ENCODE data around the gene FUOM.
A peak's percentile ranks its signal among the peaks of the same experiment; 100 is the strongest.

FUOM gene

DNA sequence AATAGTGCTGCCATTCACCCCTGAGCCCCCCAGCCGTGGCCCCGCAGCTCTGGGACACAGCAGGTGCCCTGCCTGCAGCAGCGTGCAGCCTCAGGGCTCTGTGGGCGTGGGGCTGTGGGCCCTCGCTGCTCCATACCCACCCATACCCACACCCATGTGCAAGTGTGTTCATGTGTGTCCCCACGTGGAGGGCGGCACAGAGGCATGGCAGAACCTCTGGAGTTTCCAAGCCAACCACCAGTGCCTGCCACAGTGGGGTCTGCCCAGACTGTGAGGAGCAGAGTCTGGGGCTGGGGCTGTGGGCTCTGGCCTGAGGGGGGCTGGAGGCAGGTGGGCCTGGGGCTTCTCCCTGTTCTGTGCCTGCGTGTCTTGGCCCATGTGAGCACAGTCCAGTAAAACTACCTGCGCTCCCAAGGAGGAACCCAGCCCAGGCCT lies 8.2 kb downstream of the FUOM start:
- DNase-seq, result no peak

DNA sequence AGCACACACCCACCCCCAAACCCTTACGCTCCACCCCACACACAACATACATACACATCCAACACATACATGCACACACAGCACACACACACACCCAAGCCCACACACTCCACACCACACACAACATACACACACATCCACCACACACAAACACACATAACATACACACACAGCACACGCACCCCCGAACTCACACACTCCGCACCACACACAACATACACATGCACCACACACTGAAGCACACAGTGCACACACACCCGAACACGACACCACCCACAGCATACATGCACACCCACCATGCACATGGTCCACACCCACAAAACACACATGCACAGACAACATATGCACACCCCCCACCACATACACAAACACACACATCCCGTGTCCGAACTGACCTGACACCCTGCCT lies 8.7 kb downstream of the FUOM start:
- no peak for DNase-seq

DNA sequence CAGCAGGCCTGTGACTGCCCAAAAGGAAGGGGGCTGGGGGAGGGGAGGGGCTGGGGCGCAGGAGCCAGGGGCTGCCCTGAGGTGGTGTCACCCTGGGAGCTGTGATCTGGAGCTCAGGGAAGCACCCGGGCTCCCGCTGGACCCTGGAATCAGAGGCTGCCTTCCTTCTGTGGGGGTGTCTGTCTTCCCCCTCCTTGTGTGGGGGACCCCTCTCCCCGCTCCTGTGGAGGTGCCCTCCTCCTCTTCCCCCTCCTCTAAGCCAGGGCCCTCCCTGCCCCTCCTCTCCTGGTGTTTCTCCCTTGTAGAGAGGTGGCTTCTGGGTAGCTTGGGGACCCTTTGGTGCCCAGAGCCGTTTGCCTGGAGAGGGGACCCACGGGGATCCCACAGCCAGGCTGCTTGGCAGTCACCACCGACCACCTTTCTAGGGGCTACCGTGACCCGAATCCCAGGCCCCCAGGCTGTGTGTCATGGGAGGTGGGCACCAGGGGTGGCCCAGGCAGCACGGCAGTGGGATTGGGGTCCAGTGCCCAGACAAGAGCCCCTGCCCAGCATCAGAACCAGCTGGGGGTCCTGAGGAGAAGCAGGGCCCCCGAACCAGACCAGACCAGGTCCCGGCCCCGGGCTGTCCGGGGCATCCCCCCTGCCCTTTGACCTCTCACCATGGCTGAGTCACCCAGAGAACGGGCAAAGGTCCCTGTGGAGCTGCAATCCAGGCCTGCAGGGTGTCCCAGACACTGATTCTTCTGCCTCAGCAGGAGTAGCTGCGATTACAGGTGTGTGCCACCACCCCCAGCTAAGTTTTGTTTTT lies 9.9 kb downstream of the FUOM start:
- no peak for DNase-seq

DNA sequence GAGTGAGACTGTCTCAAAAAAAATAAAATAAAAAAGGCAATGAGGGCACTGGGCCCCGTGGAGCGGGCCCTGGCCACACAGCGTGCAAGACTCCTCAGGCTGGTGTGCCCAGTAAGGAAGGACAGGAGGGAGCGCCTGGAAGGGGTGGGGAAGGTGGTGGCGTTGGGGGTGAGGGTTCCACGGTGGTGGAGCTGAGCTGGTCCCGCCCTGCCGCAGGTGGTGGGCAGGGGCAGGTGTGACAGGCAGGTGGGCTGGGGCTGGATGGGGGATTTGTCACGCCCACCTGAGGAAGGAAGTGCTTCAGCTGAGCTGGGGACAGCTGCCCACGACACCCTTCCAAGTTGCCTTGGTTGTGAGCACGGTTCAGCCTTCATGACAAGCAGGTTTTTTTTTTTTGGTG lies 11.4 kb downstream of the FUOM start:
- no peak for DNase-seq

DNA sequence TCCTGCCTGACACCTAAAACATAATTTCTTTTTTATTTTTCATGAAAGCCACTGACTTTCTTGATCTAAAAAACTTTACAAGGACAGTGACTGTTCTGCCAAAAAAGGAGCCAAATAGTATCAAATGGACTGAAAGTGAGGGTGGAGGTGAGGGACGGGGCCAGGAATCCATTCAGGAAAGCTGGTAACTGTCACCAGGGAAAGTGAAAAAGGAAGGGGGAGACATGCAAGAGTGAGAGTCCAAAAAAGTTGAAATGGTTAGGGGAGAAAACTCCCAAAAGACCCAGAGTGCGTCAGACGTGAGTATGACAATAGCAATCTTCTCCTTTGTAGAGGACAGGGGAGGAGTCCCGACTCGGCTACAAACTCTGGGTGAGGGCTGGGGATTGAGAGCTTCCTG lies 13.6 kb downstream of the FUOM start:
- no peak for DNase-seq

DNA sequence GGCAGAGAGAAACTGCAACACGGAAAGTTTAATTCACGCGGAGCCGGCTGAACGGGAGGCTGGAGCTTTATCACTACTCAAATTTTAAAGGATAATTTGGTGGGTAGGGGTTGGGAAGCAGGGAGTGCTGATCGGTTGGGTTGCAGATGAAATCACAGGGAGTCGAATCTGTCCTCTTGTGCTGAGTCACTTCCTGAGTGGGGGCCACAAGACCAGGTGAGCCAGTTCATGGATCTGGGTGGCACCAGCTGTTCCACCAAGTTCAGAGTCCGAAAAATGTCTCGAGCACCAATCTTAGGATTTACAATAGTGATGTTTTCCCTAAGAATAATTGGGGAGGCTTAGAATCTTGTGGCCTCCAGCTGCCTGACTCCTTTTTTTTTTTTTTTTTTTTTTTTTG lies 14.3 kb downstream of the FUOM start:
- DNase-seq, result no peak

DNA sequence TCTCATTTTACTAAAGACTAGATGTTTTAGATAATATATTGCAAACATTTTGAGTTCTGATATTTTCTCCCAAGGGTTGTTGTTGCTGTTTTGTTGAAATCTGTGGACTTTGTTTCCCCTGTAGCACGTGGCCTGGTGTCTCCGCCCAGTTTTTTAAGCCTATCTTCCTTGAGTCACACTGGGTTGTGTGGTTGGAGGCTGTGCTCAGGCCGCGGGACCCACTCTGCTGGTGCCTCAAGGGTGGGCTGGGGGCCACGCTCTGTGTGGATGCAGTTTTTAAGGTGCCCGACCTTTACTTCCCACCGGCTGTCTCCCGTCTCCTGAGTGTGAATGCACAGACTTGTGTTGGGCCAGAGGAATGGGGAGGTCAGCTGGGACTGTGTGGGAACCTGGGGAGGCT lies 14.9 kb downstream of the FUOM start:
- no peak for DNase-seq

DNA sequence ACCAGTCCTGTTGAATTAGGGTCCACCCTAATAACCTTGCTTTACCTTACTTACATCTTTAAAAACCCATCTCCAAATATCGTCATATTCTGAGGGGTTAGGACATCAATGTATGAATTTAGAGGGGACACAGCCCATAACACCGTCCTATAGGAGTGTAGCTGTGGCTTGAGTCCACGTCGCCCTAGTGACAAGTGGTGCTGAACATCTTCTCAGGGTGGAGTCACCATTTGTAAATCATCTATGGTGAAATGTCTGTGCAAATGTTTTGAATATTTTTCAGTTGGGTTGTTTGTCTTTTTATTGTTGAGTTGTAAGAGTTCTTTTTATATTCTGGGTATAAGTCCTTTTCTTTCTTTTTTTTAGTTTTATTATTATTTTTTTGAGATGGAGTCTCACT lies 15.8 kb downstream of the FUOM start:
- no peak for DNase-seq

DNA sequence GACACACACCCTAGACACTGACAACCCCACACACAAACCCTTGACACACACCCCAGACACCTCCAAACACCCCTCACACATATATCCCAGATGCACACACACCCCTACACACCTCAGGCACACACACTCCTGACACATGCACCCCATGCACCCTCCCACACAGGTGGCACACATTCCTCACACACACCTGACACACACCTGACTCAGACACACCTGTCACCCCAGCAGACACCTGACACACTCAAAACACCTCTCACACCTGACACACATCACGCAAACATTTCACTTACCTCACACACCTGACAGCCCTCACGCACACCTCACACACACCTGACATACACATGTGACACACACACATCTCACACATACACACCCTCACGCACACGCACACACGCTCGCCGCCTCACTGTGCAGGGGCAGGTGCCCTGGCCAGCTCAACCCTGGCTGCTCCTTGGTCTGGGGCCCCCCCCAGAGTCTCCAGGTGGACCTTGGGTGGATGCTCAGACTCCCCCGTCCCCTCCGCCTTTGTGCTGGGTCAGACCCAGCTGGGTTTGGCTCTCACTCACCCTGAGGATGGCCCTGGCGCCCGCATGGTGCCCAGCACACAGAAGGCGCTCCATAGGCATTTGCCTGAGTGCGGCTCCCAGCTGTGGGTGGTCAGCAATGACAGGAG lies 18.0 kb downstream of the FUOM start:
- no peak for DNase-seq

DNA sequence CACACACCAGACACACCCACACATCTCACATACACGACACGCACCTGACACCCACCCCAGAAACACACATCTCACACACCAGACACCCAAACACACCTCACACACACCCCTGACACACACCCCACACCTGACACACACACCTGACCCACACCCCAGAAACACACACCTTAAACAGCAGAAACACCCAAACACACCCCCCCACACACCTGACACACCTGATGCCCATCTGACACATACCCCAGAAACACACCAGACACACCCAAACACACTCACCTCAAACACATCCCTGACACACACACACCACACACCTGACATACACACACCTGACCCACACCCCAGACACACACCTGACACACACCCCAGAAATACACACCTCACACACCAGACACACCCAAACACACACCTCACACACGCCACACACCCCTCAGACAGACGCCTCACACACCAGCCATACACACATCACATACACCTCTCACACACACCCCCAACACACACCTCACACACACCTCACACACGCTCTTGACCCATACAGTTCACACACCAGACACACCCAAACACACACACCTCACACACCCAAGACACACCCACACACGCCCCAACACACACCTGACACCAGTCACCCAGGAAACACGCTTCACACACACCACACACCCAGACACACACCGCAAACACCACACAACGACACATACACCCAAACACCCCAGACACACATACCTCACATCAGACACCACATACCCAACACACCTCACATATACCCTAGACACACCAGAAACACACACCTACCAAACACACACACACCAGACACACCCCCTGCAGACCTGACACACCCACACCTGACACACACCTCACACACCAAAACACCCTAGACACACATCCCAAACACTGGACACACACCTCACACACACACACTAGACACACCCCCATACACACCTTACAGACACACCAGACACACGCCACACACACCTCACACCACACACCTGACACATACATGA lies 19.4 kb downstream of the FUOM start:
- no peak for DNase-seq

DNA sequence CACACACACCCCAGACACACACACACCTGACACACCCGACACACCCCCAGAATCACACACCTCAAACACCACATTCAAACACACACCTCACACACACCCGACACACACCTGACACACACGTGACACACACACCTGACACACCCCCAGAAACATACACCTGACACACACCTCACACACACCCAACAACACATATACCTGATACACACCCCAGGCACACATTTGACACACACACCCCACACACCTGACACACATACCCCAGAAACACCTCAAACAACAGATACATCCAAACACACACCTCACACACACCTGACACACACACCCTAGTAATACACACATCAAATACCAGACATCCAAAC lies 20.5 kb downstream of the FUOM start:
- DNase-seq, result no peak

DNA sequence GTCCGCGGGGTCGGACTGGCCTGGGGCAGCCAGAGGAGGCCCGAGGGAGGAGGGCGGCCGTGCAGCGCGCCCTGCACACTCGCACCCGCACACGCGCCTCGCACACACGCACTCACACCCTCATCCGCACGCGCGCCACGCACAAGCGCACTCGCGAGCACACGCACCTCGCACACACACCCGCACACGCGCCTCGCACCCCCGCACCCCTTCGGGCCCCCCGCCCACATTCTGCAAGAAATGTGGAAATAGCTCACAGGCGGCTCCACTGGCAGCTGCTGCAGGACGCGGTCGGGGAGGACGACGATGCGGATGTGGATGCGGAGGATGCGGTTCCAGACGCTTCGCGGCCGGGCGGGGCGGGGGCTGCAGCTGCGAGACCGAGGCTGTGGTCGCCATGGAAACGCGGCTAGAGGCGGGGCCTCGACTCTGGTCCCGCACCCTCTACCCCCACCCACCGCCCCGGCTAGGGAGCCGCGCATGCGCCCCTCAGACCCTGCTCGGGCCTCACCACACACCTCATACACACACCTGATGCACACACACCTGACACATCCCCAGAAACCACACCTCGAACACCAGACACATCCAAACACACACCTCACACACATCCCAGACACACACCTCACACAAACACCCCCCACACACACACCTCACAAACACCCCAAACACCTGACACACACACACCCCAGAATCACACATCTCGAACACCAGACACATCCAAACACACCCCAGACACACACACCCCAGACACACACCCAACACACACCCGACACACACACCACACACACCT lies 21.0 kb downstream of the FUOM start, which contains the start of gene CALY:
Gene CALY, minus strand, starts transcription at position 320 of the 793 bp plus-strand sequence. CDS start 7,907 bp downstream, outside the sequence.
- no peak for DNase-seq

DNA sequence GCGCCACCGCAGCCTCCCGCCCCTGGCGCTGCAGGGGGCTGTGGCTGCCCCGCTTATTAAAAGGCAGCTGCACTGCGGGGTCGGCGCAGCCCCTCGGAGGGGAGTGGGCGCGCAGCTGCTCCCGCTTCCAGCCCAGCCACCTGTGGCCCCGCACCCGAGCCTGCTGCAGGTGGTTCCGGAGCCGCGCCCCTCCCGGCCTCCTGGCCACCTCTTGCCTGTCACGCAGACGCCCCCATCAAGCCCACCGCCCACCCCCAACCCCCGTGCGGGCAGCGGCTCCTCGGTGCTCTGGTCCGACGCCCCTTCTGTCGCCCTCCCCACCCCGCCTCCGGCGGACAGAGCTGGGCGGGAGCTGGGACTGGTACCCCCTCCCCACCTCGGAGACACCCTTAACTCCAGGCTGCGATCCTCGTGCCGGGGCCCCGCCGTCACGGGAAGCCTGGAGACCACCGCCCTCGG lies 21.7 kb downstream of the FUOM start:
- DNase-seq, result no peak

DNA sequence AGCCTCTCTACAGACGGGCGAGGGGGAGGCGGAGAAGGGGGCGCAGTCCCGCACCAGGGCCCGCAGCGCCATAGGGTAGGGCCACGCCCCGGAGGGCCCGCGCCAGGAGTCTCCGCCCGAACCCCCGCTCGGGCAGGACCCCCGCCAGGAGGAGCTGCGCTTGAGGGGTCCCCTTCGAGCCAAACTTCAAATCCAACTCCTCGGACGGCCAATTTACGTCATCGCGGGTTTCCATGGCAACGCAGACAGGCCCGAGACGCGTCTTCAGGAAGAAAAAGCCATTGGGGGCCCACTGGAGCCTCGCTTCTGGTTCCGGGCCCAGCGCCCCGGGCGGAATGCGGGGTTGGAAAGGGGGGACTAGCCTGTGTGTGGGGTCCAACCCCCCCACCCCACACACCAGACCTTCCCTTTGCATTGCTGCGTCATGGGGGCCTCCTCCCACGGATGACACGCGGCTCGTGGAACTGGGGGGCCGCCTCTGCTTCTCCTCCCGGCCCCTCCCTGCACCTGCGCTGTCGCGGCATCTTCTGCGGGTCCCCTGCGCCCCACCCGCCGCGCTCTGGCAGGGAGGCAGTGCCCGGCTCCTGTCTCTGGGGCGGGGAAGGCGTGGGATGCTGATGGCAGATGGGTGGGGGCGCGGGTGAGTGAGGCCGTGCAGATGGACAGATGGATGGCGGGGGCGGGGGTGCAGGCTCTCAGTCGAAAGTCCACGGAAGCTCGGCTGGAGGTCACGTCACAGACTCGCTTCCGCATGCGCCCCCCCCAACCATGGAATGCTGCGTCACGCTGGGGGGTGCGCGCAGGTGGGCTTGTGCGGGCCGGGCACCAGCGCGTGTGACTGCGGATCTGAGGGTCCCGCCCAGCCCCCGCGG lies 22.3 kb downstream of the FUOM start:
- DNase-seq, result no peak

DNA sequence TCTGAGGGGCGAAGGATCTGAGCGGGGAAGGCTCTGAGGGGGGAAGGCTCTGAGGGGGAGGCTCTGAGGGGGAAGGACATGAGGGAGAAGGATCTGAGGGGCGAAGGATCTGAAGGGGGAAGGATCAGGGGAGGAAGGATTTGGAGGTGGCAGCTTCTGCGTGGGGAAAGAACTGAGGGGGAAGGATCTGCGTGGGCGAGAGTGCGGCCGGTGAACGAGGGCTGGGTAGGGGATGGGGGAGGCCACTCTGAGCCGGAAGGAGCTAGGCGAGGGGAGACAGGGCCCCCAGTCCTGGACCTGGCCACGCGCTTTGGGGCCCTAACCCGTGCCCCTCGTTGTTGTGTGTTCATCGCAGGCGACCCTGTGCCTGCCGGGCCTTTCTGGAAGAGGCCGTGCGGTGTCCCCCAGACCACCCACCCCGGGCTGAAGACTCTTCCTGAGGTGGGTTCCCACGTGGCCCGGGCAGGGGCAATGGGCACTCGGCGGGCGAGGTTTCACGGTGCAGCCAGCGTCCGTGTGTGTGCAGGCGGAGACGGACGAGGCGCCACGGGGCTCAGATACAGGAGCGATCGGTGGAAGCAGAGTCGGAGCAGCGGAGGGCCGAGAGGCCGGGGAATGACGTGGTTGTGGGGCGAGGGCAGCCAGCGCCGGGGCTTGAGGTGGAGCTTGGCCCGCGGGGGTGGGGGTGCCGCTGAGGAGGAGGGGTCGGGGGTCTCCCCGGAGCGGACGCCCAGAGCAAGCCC lies 23.1 kb downstream of the FUOM start:
- DNase-seq, result no peak

DNA sequence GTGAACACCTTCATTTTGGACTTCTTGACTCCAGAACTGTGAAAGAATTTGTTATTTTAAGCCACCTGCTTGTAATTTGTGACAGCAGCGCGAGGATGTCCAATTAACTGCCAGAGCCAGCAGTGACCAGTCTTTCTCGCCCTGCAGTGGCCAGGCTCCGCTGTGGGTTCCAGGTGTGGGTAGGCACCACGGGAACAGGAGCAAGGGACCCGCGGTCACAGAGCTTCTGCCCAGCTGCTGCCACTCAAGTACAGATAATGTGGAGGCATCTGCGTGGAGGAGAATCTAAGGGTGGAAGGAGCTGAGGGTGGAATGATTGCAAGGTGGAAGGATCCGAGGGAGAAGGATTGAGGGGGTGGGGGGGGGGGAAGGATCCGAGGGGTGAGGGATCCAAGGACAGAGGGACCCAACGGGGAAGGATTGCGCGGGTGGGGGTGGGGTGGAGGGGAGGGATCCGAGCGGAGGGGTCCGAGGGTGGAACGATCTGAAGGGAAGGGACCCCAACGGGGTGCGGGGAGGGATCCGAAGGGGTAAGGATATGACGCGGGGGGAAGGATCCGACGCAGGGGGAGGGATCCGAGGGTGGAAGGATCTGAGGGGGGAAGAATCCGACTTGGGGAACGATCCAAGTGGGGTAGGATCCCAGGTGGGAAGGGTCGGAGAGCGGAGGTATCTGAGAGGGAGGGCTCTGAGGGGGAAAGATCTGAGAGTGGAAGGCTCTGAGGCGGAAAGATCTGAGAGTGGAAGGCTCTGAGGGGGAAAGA lies 24.7 kb downstream of the FUOM start:
- DNase-seq, result no peak

DNA sequence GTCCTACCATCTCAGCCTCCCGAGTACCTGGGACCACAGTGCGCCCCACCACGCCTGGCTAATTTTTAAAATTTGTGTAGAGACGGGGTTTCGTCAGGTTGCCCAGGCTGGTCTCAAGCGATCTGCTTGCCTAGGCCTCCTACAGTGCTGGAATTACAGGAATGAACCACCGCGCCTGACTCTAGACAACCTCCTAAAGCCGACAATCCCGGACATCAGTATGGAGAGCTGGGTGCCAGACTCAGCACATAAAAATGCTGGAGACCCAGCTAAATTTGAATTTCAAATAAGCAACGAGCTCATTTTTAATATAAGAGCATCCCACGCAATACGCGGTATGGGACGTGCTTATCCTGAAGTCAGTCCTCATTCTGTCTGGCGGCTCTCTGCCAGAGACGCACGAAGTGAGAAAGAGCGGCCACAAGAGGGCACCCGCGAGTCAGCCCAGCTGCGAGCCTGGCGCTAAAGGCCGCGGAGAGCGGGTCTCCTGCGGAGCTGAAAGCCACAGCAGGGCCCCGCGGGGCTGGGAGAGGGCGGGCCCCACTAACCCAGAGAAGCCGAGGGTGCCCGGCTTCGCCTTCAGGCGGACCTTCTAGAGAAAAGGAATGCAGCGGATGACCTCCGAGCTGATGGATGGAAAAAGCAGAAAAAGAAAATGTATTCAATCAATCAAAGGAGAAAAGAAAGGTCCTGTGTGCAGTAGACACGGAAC lies 28.2 kb downstream of the FUOM start:
- peak; percentile 53 for DNase-seq

DNA sequence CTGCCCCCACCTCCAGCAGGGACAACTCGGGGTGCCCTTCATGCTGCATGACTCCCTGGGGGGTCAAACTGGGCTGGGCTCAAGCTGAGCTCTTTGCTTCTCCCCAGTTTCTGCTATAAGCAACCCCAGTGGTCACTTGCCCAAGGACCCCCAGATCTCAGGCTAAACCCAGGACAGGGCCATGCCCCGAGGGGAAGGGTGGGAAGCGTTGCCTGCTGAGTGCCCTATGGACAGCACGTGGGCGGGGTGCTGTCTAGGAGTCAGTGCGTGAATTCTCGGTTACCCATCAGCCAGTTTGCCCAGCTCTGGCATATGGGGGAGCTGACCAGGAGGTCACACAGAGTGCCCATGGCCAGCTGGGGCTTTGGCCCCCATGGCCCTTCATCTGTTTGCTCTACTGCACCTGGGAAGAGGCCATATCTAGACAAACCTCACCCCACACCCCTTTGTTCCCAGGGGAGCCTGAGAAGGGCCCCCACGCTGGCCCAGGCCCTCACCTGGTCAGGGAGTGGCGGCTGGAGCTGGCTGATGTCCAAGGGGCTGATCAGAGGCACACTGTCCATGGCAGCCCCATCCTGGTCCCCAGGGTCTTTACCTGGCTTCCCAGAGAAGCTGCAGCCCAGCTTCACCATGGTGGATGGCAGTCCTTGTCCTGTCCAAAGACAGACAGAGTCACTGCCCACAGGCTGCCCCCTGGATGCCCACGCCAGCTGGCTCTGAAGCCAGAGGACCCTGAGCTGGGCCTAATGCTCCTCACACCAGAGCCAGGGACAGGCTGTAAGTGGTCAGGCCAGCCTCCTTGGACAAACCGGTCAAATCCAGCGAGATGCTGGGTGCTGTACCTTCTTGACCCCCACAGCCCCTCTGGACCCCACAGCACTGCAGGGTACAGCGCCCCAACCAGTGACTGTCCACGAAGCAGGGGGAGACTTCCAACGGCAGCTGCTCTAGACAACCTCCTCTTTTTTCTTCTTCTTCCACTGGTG lies 29.2 kb downstream of the FUOM start:
- no peak for DNase-seq

Data from NCI-H1694 (cell line).